Stimulated activated CD8-positive, alpha-beta memory T cell treated with anti-CD3 and anti-CD28 coated beads, Interleukin-4, amount 100 ng/mL, for 1 hour (primary cell): Measurements from ENCODE around the gene PRR30.
"Not testable (repeated sequence)": the region's sequence is repeated elsewhere in the genome, so short reads cannot be mapped to it uniquely, and the experiment has no call there.

Experiments
- DNase-seq, 2 donors: peaks; one replicate each; pipeline ENCODE4 v3.0.0-alpha.2; 2020; ENCODE audit warnings: low read depth in 2 of 2, low spot score in 1 of 2

Gene PRR30

DNA sequence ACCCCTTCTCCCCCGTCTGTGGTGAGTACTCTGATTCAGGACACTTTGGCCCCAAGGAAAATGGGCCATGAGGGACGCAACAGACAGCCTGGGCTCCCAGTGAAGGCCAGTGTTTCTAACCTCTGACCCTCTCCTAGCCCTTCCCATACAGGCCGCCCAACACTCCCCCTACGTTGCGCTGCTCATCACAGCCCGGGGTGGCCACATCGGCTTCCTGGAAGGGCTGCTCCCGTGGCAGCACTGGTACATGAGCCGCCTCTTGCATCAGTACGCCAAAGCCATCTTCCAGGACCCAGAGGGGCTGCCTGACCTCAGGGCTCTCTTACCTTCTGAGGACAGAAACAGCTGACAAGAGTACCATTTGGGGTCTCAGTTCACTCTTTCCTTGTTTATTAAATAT is 8.8 kb downstream of the PRR30 start:
- DNase-seq = no peak

GRCh38 chr2:27128668-27129571 is 10.3 kb downstream of the PRR30 start:
- no peak for DNase-seq

- DNase-seq = no peak
These were observed 11.1 kb downstream of the PRR30 start for GRCh38 chr2:27127883-27128667.

GRCh38 chr2:27126252-27126710 is 12.9 kb downstream of the PRR30 start:
- DNase-seq = no peak

GRCh38 chr2:27125104-27125503 is 14.1 kb downstream of the PRR30 start:
- no peak for DNase-seq

DNA sequence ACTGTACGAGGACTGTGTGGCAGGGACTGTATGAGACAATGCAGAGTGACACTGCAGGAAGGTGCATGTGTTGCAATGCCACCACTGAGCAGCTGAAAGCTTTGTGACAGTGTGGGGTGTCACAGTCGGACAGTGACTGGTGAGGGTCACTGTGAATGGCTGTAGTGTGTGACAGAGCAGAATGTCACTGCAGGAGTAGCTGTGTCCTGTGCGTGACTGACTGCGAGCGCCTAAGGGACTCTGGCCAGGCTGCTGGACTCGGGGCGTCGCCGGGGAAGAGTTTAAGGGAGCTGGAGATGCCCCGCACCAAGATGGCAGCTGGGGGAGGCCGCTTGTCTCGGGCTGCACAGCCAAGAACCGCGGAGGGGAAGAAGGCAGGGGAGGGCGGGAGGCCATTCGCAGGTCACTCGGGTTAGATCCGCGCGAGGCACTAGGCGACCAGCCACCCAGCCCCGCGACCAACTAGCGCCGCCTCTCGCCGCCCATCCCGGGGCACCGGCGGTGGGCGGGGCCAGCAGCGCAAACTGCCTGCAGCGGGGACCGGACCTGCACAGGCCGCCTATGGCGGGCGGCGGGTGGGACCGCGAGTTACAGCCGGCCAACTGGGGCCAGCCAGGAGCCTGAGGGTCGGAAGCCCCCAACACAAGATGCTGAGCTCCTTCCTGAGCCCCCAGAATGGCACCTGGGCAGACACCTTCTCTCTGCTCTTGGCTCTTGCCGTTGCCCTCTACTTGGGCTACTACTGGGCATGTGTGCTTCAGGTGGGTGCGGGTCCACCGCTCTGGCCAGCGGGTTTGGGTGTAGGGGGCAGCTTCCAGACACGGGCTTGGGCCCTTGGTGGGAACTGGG is 15.7 kb downstream of the PRR30 start, which contains the start of gene ABHD1:
Gene ABHD1 (plus strand): TSS at position 514 of the 849 bp plus-strand sequence. CDS start 134 bp downstream, at position 648.
- peak; percentile 7 to 41 for DNase-seq

GRCh38 chr2:27122791-27123190 is 16.4 kb downstream of the PRR30 start:
- DNase-seq = no peak

DNA sequence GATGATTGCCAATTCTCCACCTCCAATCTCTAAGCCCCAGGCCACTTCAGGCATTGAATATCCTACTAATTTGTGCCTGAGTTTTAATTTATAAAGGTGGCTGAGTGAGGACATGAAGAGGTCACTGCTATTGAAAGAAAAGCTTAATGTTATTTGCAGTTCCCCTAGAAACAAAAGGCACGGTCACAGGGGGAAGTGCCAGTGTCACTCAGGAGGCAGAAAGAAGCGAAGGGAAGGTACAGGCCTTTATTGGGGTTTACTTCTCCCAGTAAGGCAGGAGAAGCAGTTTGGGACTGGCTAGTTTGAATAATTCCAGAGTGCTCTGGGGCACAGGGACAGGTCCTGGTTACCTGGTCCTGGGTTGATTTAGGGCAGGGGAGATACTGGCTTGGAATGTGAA is 17.3 kb downstream of the PRR30 start:
- no peak for DNase-seq

GRCh38 chr2:27119330-27119670 is 19.9 kb downstream of the PRR30 start:
- not testable (repeated sequence) for DNase-seq

GRCh38 chr2:27118525-27119329 is 20.5 kb downstream of the PRR30 start, which contains the start of gene CGREF1:
Gene CGREF1 (minus strand): TSS chr2:27119128. CDS start chr2:27104366, 14,762 bp downstream.
- DNase-seq = no peak

DNA sequence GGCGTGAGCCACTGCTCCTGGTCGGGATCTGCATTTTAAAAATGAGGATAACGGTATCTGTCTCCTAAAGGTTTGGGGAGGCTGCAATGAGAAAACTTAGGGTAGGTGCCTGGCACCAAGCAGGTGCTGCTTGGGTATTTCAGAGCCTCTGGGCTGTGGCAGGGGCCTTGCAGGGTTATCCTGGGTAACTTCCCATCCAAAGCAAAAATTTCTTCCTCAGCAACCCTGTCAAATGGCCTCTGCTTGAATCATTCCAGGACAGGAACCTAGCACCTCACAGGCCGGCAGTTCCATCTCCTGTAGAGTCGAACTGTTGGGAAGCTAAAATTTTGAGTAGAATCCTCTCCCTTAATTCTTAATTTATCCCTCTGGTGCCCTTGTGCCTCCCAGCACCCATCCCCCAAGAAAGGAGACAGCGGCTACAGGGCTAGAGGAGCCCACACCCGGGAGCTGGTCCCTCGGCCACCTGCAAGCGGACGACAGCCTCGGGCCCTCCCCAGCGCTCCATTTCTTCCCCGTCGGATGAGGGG is 21.1 kb downstream of the PRR30 start:
- DNase-seq = no peak

DNA sequence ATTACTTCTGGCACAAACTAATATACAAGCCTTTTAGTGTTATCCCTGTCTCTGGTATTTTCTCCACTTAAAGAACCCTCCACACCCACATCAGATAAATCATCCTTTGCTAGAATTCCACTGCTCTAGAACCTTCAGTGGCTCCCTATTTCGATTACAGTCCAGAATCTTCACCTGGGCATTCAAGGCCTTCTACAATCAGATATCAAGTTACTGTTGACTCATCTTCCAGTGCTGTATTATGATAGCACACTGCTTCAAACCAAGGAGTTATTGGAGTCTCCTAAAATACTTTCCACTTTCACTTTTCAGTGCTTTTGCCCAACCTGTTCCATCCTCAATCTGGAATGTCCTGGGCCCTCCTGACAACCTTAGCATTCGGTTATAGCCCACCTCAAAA is 23.7 kb downstream of the PRR30 start:
- DNase-seq = no peak

DNA sequence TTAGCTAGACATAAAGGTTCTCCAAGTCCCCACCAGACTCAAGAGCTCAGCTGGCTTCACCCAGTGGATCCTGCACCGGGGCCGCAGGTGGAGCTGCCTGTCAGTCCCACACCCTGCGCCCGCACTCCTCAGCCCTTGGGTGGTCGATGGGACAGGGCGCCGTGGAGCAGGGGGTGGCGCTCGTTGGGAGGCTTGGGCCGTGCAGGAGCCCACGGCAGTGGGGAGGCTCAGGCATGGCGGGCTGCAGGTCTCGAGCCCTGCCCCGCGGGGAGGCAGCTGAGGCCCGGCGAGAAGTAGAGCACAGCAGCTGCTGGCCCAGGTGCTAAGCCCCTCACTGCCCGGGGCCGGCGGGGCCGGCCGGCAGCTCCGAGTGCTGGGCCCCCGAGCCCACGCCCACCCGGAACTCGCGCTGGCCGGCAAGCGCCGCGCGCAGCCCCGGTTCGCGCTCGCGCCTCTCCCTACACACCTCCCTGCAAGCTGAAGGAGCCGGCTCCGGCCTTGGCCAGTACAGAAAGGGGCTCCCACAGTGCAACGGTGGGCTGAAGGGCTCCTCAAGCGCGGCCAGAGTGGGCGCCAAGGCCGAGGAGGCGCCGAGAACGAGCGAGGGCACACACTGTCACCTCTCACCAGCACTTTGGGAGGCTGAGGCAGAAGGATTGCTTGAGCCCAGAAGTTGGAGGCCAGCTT is 27.7 kb downstream of the PRR30 start:
- not testable (repeated sequence) for DNase-seq

- not testable (repeated sequence) for DNase-seq
These were observed 28.4 kb downstream of the PRR30 start for GRCh38 chr2:27110603-27111352.

DNA sequence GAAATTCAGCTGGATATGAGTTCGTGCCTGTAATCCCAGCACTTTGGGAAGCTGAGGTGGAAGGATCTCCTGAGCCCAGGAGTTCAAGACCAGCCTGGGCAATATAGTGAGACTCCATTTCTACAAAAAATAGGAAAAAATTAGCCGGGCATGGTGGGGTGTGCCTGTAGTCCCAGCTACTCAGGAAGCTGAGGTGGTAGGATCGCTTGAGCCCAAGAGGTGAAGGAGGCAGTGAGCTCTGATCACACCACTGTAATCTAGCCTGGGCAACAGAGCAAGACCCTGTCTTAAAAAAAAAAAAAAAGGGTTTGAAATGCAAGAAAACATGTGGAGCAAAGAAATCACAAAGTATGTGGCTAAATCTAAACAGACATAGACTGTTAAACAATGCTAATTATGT is 30.1 kb downstream of the PRR30 start:
- DNase-seq = no peak

- no peak for DNase-seq
These were observed 31.0 kb downstream of the PRR30 start for GRCh38 chr2:27108221-27108620.

- no peak for DNase-seq
These were observed 33.2 kb downstream of the PRR30 start for GRCh38 chr2:27105981-27106380.

GRCh38 chr2:27102329-27102728 is 36.9 kb downstream of the PRR30 start:
- DNase-seq = no peak

GRCh38 chr2:27100036-27100435 is 39.2 kb downstream of the PRR30 start:
- DNase-seq = no peak
